MM.1S (cell line): ENCODE data around the gene LILRB4.

Experiments used
- CTCF ChIP-seq: fragments of 300-600 bp; sonication (generic); IDR thresholded peaks from 2 replicates; pipeline ENCODE4 v1.5.1; 2016; ENCODE audit warnings: antibody characterized with exemption, low read length, mixed read lengths
- EZH2phosphoT487 ChIP-seq: fragments of 300-600 bp; sonication (generic); IDR thresholded peaks from 2 replicates; pipeline ENCODE4 v1.6.1; 2018; ENCODE audit warnings: antibody characterized with exemption, low read length

GRCh38 chr19:54620464-54620863, 42.3 kb upstream of the LILRB4 start:
- no peak for TF ChIP-seq CTCF
- TF ChIP-seq EZH2phosphoT487 = no peak
